ENCODE measurements around the gene TNS1.

GRCh38 chr2:217905395-217905794, 97.4 kb downstream of the TNS1 start:
- no peak for TF ChIP-seq CTCF (conservative IDR thresholded peaks at IDR 0.05; ENCODE audit: low read depth, low read length)
- no peak for TF ChIP-seq EZH2phosphoT487 (IDR thresholded peaks at IDR 0.05; ENCODE audit: borderline replicate concordance, low read length)
- TF ChIP-seq EZH2 (IDR thresholded peaks at IDR 0.05; ENCODE audit: low read length, unreplicated experiment): no peak
